Embryonic facial prominence (tissue), 1 donor: ENCODE measurements around the gene ZNF555.
A peak's percentile ranks its signal among the peaks of the same experiment; 100 is the strongest.
"Not testable (repeated sequence)": the region's sequence is repeated elsewhere in the genome, so short reads cannot be mapped to it uniquely, and the experiment has no call there.

Experiments used
- DNase-seq: peaks from one replicate; pipeline ENCODE4 v3.0.0-alpha.2; 2016; ENCODE audit errors: extremely low spot score

The ZNF555 gene

DNA sequence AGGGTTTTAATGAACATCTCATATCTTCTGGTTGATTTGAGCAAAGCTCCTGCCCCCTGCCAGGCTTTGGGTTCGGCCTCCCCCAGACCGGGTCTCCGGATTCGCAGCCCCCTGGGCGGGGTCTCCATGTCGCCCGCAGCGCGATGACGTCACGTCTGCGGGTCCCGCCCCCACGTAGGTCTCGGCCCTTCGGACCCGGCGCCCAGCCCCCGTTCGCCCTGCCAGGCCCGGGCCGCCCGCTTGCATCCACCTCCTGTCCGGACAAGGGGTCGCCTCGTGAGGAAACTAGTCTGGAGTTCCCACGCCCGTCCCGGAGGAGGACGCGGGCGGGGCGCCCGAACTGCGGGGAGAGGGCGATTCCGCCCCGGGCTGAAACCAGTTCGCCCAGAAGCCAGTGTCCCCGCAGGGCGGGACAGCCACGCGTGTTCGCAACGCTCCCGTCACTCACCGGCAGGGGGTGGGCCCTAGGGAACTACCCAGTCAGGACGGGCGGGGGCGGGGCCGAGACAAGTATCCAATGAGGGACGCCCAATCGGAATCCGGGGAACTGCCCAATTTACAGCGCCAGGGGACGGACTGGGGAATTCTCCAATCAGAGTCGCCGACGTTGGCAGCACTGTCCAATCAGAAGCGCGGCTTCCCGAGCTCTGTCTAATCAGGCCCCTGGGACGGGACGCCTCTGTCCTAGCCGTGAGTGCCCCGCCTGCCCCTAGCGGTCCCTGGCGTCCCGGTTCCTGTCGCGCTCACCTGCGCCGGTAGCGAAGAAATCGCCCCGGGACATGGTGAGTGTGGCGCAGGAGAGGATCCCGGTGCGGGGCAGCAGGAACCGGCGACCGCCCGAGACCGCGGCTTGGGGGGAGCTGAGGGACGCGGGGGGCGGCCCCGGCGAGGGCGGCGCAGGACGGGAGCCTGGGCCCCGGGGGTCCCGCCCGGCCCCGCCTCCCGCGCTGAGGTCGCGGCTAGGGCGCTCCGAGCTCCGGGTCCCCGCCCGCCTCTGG is at the start of gene ZNF555:
Gene ZNF555 (plus strand): TSS at position 682 of the 998 bp plus-strand sequence. CDS start 98 bp downstream, at position 780.
- peak; percentile 97 for DNase-seq

DNA sequence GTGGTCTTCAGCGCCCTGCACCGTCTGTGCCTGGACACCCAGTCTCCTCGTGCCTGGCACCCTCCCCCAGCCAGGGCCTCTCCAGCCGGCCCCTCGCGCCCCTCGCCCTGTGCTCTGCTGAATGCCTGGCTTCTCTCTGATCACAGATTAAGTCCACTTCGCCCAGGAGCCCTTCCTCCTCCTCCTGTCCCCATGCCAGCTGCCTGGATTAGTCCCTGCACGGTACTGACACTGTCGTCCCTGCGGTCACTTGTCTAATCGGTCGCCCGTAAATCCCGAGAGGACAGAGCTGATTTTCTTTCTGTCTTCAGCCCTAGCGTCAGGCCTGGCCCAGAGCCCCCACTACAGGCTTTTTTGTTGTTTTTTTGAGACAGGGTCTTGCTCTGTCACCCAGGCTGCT is 49.4 kb upstream of the ZNF555 start:
- DNase-seq: no peak

DNA sequence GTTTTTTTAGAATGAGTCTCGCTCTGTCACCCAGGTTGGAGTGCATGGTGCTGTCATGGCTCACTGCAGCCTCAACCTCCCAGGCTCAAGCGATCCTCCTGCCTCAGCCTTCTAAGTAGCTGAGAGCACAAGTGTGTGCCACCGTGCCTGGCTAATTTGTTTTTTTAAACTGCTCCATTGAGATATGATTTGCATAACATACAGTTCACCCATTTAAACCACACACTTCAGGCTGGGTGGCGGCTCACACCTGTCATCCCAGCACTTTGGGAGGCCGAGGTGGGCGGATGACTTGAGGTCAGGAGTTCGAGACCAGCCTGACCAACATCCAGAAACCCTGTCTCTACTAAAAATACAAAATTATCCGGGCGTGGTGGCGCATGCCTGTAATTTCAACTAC is 48.6 kb upstream of the ZNF555 start:
- DNase-seq: not testable (repeated sequence)

GRCh38 chr19:2793126-2793525 is 48.1 kb upstream of the ZNF555 start:
- DNase-seq: no peak

DNA sequence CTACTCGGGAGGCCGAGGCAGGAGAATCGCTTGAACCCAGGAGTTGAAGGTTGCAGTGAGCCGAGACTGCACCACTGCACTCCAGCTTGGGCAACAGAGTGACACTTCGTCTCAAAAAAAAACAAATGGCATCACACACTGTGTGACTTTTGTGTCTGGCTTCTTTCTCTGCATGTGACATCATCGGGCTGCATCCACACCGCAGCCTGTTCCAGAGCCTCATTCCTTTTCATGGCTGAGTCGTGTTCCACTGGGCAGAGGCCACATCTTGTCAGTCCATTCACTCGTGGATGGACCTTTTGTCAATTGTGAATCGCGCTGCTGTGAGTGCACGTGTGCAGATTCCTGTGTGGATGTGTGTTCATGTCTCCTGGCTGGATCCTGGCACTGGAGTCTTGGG is 47.7 kb upstream of the ZNF555 start:
- DNase-seq: no peak

GRCh38 chr19:2795827-2796658 is 45.2 kb upstream of the ZNF555 start:
- no peak for DNase-seq

- no peak for DNase-seq
Measured at GRCh38 chr19:2796659-2797266, 44.5 kb upstream of the ZNF555 start.

DNA sequence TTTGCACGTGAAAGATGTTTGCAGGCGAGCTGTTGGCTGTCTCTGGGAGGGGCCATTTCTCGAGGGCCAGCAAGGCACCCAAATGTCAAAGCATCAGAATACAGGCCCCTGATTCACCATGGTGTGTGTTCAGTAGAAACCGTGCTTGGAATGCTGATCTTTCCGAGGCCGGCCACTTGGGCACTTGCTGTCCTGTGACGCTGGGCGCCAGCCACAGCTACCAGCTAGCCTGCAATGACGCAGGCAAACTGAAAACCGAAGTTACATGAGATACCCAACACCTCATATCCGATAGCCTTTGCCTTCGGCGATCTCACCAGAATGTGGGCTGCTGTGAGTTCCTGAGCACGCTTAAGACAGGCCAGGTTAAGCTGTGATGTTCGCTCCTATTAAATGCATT is 44.0 kb upstream of the ZNF555 start:
- no peak for DNase-seq

DNA sequence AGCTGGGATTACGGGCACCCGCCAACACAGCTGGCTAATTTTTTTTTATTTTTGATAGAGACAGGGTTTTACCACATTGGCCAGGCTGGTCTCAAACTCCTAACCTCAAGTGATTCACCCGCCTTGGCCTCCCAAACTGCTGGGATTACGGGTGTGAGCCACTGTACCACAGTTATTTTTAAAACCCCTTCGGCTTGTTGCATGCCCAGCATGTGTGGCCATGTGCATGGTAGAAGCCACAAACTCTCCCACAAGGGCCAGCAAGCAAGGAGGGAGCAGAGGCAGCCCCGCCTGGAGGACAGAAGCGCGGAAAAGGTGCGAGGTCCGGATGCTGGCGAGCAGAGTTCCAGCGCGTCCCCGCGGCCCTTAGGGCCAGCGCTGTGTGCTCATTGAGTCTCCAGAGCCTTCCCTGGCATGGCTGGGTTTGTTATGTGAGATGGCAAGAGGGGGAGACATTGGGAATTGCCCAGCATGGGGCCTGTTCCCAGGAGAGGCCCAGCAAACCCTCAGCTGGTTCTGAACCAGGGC is 43.1 kb upstream of the ZNF555 start:
- DNase-seq: no peak

DNA sequence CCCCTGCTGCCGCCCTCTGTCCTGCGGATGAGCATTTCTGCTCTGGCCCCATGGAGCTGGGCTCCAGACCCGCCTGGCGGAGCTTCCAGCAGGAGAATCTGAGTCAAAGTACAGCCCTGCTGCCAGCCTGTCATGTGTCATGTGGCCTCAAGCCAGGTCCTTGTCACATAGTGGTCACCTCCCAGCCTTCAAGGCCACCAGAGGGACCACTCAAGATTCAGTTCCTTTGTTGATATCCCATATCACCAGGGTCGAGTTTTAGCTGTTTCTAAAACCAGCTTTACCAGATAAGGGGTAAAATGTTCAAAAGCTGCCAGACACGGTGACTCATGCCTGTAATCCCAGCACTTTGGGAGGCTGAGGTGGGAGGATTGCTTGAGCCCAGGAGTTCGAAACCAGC is 42.5 kb upstream of the ZNF555 start:
- DNase-seq: no peak

- no peak for DNase-seq
Measured at GRCh38 chr19:2799273-2800020, 41.8 kb upstream of the ZNF555 start.

- no peak for DNase-seq
Measured at GRCh38 chr19:2800506-2800905, 40.8 kb upstream of the ZNF555 start.

DNA sequence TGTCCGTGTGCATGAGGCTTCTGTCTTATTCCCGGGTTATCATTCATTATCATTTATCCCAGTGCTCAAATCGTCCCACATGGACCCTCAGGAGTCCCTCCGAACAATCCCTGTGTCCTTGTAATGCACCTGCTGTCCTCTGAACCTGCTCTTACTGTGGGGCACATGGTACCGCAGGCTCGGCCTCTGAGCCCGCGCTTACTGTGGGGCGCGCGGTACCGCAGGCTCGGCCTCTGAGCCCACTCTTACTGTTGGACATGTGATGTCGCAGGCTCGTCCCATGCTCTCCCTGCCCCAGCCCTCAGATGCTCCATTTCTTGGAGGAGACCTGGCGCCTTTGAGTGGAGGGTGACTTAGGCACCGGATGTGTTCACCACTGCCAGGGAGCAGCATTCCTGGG is 38.4 kb upstream of the ZNF555 start:
- DNase-seq: no peak

GRCh38 chr19:2803486-2804155 is 37.7 kb upstream of the ZNF555 start:
- DNase-seq: no peak

GRCh38 chr19:2804156-2805004 is 36.9 kb upstream of the ZNF555 start:
- no peak for DNase-seq

- DNase-seq: no peak
Measured at GRCh38 chr19:2805261-2805900, 35.9 kb upstream of the ZNF555 start.

- no peak for DNase-seq
Measured at GRCh38 chr19:2805991-2806649, 35.2 kb upstream of the ZNF555 start.

DNA sequence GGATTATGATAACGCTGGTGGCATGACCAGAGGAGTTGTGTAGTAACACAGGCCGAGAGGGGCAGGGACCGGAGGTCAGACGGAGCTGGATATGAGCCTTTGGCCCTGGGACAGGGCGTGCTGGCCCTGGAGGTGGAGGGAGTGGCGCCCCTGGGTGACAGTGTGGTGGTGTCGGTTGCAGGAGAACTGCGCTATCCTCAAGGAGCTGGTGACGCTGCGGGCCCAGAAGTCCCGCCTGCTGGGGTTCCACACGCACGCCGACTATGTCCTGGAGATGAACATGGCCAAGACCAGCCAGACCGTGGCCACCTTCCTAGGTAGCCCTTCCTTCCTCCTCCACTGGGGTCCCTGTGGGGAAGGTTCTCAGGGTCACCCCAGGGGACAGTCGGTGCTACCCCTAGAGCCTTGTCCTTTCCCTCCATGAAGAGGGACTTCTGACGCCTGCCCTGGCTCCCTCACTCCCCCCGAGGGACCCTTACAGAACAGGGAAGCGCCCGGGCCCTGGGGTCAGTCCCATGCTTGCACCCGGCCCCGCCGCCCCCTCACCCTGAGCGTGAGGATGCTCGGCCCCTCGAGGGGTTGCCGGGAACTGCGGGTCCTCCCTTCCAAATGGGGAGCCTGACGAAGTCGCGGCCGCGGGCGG is 34.4 kb upstream of the ZNF555 start:
- no peak for DNase-seq
